Colon (tissue), 2 donors: ENCODE data around the gene ALPP.
"Not testable (repeated sequence)": the region's sequence is repeated elsewhere in the genome, so short reads cannot be mapped to it uniquely, and the experiment has no call there.

Source experiments
- FAIRE-seq: peaks from 2 replicates; lab custom pipeline; 2012; peaks lifted over from hg19 to GRCh38; lab: Jason Lieb, UNC
- donor health status: control.
- donor health status: control.

Gene ALPP

GRCh38 chr2:232422051-232422450, 43.5 kb downstream of the ALPP start:
- no peak for FAIRE-seq

GRCh38 chr2:232422996-232423395, 44.4 kb downstream of the ALPP start:
- not testable (repeated sequence) for FAIRE-seq

GRCh38 chr2:232423407-232423806, 44.9 kb downstream of the ALPP start:
- FAIRE-seq, result not testable (repeated sequence)

GRCh38 chr2:232431705-232432590, 53.4 kb downstream of the ALPP start:
- FAIRE-seq, result no peak
